Testis (tissue), 2 donors: ENCODE data around the gene AGR3.

Source experiments
- CTCF ChIP-seq, 3 experiments: fragments of 450-650 bp in 2 of 3; fragments of 200-600 bp in 1 of 3; sonication (generic) in 1 of 3; IDR thresholded peaks; one replicate each; pipeline ENCODE4 v1.5.1; 2016 to 2019; ENCODE audit warnings: antibody characterized with exemption in 3 of 3, mild to moderate bottlenecking in 2 of 3, moderate library complexity in 1 of 3
- POLR2A ChIP-seq: fragments of 450-650 bp; IDR thresholded peaks from one replicate; pipeline ENCODE4 v1.6.1; 2017; ENCODE audit warnings: antibody characterized with exemption, mild to moderate bottlenecking, moderate library complexity

DNA sequence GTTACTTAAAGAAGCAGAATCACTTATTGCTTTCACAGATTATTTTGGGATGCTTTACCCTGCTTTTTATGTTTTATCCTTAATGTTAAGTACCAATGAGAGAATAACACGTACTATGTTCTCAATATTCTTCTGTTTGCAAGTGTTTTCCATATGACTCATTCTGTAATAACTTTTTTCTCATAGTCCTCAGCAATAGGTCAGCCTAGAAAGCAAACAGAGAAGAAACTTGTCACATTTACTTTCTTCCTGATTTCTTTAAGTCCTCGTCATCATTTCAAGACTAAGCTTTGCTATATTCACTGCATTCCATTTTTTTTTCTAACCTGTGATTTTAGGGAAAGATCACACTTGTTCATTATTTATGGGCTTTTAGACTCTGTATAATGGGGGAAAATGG, 70.2 kb downstream of the AGR3 start:
- TF ChIP-seq CTCF (IDR thresholded peaks at IDR 0.05) = no peak
- no peak for TF ChIP-seq POLR2A
